GM10847 (cell line): ENCODE results near the gene ELL2.

Experiments
- POLR2A ChIP-seq: IDR thresholded peaks from 2 replicates; pipeline ENCODE4 v1.6.1; 2011; ENCODE audit not compliant: insufficient read length; ENCODE audit errors: extremely low read depth

Gene ELL2

DNA sequence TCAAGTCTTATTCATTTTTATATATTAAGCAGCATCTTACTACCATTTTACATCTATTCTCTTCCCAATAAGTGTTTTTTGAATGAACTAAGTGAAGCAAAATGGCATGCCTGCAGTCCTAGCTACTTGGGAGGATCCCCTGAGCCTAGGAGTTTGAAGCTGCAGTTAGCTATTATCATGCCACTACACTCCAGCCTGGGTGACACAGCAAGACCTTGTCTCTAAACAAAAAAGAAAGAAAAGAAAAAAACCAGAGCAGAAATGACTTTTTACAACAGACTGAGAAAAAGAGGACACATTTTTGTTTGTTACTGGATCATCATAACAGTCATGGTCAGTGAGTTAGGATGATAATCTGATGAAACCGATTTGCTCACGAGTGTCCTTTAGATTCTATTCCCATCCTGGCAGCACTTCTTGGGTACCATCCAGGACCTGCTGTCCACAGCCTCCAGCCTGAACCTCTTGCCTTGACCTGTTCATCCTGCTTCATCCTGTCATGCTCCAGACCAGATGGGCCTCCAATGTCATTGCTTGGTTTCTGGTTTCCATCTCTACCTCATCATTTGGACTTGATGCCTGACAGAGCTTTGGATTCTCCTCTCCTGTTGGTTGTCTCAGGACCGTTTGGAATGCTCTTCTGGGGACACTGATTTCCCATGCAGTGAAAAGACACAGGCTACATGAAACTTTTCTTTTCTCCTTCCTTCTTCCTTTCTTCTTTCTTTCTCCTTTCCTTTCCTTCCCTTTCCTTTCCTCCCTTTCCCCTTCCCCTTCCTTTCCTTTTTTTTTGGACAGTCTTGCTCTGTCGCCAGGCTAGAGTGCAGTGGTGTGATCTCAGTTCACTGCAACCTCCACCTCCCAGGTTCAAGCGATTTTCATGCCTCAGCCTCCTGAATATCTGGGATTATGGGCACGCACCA lies 89.0 kb downstream of the ELL2 start:
- no peak for TF ChIP-seq POLR2A

DNA sequence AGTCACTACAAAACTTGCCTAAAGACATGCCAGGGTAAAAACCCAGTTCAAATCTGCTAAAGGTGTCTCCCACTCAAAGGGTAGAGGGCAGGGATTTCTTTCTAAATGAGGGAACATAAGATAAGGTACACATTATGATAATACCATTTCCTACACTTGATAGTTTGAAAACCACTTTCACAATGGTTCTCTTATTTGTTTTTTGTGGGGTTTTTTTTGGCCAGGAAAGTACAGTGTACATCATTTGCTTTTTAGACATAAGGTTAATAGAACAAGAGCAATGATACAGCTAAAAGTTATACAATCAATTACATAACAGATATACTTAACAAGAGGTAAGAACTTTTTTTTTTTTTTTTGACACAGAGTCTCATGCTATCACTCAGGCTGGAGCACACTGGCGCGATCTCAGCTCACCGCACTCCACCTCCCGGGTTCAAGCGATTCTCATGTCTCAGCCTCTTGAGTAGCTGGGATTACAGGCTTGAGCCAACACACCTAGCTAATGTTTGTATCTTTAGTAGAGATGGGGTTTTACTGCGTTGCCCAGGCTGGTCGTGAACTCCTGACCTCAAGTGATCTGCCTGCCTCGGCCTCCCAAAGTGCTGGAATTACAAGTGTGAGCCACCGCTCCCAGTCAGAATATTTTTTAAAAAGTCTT lies 90.4 kb downstream of the ELL2 start:
- TF ChIP-seq POLR2A = no peak

DNA sequence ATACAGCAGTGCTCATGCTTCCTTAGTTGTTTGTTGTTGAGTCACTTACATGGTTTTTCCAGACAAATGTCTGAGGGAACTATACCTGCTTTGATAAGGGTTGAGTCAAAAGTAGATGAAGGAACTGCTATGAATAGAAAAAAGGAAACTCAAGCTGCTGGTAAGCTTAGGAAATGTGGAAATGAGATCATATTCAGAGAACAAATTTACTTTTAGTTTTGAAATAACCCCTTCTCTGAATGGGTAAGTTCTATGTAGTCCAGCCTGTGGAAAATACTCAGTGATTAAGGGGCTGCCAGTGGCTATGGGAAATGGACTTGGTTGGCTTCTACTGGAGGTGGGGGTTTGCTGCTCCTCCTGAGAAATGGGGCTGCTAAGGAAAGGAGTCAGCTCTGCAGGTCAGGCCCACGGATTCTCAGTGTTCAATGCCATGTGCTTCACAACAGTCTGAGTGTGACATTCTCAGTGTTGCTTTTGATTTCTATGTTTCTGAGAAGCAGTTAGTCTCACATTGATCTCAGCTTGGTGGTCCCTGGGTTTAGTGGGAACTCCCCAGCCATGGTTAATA lies 91.5 kb downstream of the ELL2 start:
- TF ChIP-seq POLR2A = no peak

GRCh38 chr5:95868136-95868535 lies 93.5 kb downstream of the ELL2 start:
- TF ChIP-seq POLR2A = no peak

DNA sequence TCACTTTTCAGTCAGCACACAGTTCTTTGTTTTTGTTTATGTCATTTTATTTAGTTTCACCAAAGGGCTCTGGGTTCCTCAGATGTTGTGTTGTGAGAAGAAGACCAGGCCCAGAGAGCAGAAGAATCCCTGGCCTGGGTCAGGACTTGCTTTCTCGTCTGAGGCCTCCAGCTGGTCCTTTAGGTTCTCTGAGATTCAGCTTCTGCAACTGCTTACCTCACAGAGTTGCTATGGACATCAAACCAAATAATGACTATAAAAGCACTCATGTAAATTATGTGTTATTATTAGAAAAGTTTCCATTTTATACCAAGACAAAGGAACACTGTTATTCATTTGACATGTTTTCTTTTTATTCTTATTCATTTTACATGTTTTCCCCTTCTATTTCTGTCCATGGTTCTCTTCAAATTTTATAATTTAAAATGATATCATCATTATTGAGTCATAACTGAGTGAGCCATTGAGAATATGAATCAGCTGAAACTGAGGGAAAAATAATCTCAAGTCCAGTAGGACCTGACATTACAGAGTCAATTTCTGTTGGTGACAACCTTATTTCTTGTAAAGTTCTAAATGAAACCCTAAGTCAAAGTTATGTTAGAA lies 95.1 kb downstream of the ELL2 start:
- no peak for TF ChIP-seq POLR2A

GRCh38 chr5:95864944-95865504 lies 96.6 kb downstream of the ELL2 start:
- TF ChIP-seq POLR2A = no peak

DNA sequence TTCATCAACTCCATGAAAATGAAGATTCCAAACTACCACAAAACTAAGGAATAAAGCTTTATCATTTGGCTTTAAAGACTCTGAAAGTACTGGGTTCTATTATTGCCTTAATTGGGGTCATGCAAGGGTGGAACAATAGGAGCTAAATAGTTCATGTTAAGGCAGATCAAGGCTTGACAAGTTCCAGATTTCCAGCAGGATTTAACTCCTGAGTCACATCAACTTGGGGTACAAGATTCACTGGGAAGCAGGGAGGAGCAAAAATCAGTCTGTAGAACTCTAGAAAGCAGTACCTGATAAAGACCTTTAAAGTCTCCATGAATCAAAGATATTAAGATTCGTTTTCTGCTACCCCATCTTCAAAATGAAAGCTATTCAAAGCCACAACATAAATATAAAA lies 97.2 kb downstream of the ELL2 start:
- no peak for TF ChIP-seq POLR2A

DNA sequence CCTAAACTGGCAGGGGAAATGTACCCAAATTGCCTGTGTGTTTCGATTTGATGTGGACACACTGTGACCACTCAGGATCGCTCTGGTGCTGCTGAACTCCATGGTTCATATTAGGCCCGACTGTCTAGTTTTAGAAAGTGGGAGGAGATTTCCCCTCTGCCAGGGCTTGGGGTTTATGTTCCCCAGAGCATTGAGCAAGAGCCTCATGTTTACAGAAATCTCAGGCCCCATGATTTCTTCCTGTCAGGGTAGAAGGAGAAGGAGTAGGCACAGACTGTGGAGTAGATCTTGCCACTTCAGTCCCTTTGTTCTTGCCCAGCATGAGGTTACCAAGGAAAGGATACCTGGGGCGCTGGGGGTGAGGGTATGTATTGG lies 98.3 kb downstream of the ELL2 start:
- TF ChIP-seq POLR2A = no peak

DNA sequence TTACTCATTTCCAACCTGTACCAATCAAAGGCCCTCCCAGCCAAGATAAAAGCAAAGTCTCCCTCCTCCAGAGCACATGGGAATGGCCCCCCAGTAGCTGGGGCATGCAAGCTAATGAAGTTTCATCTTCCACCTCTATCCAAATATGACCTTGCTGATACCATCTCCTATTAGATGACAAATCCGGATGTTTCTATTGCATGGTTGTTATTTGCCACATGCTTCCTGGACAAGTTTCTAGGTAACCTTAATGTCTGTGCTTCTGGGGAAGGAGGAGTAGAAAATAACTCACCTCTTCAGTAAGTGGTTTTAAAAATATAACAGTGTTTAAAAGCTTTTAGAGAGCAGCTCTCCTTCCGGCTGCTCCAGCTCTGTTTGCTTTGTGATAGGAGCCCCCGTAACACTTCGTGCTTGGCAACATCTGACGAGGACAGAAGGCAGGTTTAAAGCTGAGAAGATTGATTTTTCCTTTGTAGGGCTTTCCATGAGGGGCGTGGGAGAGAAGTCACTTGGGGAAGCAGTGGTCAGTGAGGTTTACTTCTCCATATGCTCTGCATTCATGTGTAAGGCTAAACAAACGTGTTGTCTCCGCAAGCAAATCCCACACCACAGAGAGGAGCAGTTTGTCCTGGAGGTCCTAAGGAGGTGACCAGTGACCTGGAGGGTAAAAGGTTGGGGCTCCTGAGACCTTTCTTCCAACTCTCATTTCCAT lies 98.8 kb downstream of the ELL2 start:
- no peak for TF ChIP-seq POLR2A

- TF ChIP-seq POLR2A = no peak
These were observed 99.6 kb downstream of the ELL2 start for GRCh38 chr5:95861864-95862561.

- no peak for TF ChIP-seq POLR2A
These were observed 100.3 kb downstream of the ELL2 start for GRCh38 chr5:95861221-95861863.

- no peak for TF ChIP-seq POLR2A
These were observed 102.0 kb downstream of the ELL2 start for GRCh38 chr5:95859661-95860060.

DNA sequence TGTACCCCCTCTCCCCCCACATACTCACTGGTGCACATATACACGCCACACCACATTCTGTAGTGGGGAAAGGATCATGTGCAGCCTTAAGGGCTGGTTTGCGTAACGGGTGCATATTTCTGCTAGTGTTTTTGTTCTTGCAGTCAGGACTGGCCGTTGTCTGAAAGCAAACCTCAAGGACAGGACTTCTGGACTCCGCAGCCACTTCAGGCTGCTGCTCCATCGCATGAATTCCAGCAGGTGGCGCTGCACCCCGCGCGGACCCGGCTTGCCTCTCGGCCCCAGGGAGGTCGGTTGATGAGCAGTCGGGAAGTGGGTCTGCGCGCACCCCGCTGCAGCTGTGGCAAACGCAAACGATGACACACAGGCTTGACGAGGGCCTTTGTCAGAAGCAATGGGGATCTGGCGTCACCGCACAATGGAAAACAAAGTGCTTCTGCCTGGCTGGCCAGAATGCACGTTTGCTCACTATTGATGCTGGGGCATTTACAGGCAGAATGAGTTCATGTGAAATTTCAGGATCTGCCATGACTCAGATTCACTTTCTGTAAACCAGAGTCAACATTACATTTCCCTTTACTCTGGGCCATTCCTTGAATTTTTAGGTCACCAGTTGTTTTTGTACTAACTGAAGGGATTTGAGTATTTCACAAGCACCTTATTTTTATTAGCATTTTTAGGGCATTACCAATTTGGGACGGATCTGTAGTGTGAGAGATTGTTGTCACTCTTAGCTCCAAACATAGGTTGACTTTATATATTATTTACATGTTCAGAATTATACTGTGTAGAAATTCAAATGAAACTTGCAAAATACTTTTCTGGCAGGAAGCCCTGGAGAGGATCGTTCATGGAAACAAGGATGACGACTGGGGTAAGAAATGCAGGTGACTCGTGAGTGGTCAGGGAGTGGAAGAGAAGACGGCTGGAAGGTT lies 102.7 kb downstream of the ELL2 start:
- no peak for TF ChIP-seq POLR2A
